NCI-H2227 (cell line): ENCODE results near the gene GOLGB1.
"Not testable (repeated sequence)": the region's sequence is repeated elsewhere in the genome, so short reads cannot be mapped to it uniquely, and the experiment has no call there.

ENCODE experiments used
- DNase-seq: peaks from one replicate; lab custom pipeline; 2025; ENCODE audit not compliant: unreplicated experiment; lab: John Stamatoyannopoulos, UW

GOLGB1 gene

GRCh38 chr3:121743106-121743505 is 6.4 kb downstream of the GOLGB1 start:
- not testable (repeated sequence) for DNase-seq

- DNase-seq, result no peak
These were observed 8.6 kb downstream of the GOLGB1 start for GRCh38 chr3:121740896-121741295.

- no peak for DNase-seq
These were observed 9.6 kb downstream of the GOLGB1 start for GRCh38 chr3:121739902-121740301.

GRCh38 chr3:121737644-121738043 is 11.9 kb downstream of the GOLGB1 start:
- no peak for DNase-seq

- no peak for DNase-seq
These were observed 13.4 kb downstream of the GOLGB1 start for GRCh38 chr3:121736112-121736511.

GRCh38 chr3:121735047-121735696 is 14.4 kb downstream of the GOLGB1 start:
- DNase-seq, result no peak

- DNase-seq, result no peak
These were observed 18.4 kb downstream of the GOLGB1 start for GRCh38 chr3:121730940-121731687.

- DNase-seq, result no peak
These were observed 25.4 kb downstream of the GOLGB1 start for GRCh38 chr3:121724130-121724529.

- DNase-seq, result no peak
These were observed 26.1 kb downstream of the GOLGB1 start for GRCh38 chr3:121723485-121723884.

GRCh38 chr3:121722411-121722810 is 27.1 kb downstream of the GOLGB1 start:
- DNase-seq, result no peak

GRCh38 chr3:121720163-121720562 is 29.4 kb downstream of the GOLGB1 start:
- DNase-seq, result no peak

GRCh38 chr3:121719423-121719822 is 30.1 kb downstream of the GOLGB1 start:
- DNase-seq, result no peak

- no peak for DNase-seq
These were observed 31.2 kb downstream of the GOLGB1 start for GRCh38 chr3:121718205-121718846.

- DNase-seq, result no peak
These were observed 39.2 kb downstream of the GOLGB1 start for GRCh38 chr3:121710347-121710746.

- no peak for DNase-seq
These were observed 41.8 kb downstream of the GOLGB1 start for GRCh38 chr3:121707531-121708273.

GRCh38 chr3:121705541-121705940 is 44.0 kb downstream of the GOLGB1 start:
- no peak for DNase-seq

- DNase-seq, result no peak
These were observed 45.6 kb downstream of the GOLGB1 start for GRCh38 chr3:121703973-121704372.

GRCh38 chr3:121698901-121699300 is 50.6 kb downstream of the GOLGB1 start:
- no peak for DNase-seq

GRCh38 chr3:121698476-121698875 is 51.1 kb downstream of the GOLGB1 start:
- DNase-seq, result no peak

GRCh38 chr3:121696186-121696585 is 53.4 kb downstream of the GOLGB1 start:
- no peak for DNase-seq

- DNase-seq, result no peak
These were observed 57.4 kb downstream of the GOLGB1 start for GRCh38 chr3:121692010-121692699.
